GM21737 (cell line): ENCODE data around the gene STX1B.
"Not testable (repeated sequence)": the region's sequence is repeated elsewhere in the genome, so short reads cannot be mapped to it uniquely, and the experiment has no call there.

Experiments used
- ATAC-seq: cut with Tn5 transposase; IDR thresholded peaks from one replicate; pipeline ENCODE4 v1.9.1; 2021; ENCODE audit warnings: mild to moderate bottlenecking, moderate library complexity; ENCODE audit not compliant: unreplicated experiment

Gene STX1B

DNA sequence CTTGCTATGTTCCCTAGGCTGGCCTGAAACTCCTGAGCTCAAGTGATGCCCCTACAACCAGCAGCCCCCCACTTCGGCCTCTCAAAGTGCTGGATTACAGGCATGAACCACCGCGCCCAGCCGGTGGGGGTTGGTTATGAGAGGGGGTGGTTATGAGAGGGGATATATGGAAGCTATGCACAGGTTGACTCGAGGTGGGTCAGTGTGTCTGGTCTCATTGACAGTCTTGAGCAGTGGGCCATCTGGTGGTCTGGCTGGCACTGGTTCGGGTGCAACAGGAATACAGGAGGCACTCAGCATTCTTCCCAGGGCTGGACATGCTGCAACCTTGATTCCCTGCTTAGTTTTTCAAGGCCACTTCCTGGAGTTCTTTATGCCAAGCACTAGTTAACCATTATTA lies 5.6 kb upstream of the STX1B start:
- ATAC-seq, result no peak

- not testable (repeated sequence) for ATAC-seq
Measured at GRCh38 chr16:31013292-31013691, 2.9 kb upstream of the STX1B start.

GRCh38 chr16:31011815-31012214 lies 1.4 kb upstream of the STX1B start:
- not testable (repeated sequence) for ATAC-seq

- ATAC-seq, result no peak
Measured at GRCh38 chr16:31009894-31010584, 399 bp downstream of the STX1B start.

- no peak for ATAC-seq
Measured at GRCh38 chr16:31009120-31009519, 1.3 kb downstream of the STX1B start.

- ATAC-seq, result no peak
Measured at GRCh38 chr16:31008551-31008950, 1.9 kb downstream of the STX1B start.

DNA sequence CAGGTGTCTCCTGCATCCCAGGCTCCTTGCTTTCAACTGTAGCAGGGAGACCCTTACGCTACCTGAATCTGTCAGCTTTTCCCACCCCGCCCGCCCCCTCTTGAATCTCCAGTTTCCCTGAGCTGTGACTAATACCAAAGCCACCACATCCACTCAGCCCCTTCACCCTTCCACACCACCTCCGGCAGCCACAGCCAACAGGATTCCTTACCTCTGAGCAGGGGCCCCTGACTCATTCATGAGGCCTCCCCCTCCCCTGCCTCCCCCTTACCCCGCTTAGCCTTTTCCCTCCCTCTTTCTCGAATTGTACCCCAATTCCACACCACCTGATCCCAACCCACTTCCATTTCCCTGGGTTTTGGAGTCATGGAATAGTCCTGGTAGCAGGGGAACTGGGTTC lies 2.3 kb downstream of the STX1B start:
- no peak for ATAC-seq

- no peak for ATAC-seq
Measured at GRCh38 chr16:31007684-31008083, 2.8 kb downstream of the STX1B start.

- no peak for ATAC-seq
Measured at GRCh38 chr16:31006589-31006988, 3.8 kb downstream of the STX1B start.

- no peak for ATAC-seq
Measured at GRCh38 chr16:31006086-31006385, 4.4 kb downstream of the STX1B start.

GRCh38 chr16:31005350-31006085 lies 4.9 kb downstream of the STX1B start:
- no peak for ATAC-seq

DNA sequence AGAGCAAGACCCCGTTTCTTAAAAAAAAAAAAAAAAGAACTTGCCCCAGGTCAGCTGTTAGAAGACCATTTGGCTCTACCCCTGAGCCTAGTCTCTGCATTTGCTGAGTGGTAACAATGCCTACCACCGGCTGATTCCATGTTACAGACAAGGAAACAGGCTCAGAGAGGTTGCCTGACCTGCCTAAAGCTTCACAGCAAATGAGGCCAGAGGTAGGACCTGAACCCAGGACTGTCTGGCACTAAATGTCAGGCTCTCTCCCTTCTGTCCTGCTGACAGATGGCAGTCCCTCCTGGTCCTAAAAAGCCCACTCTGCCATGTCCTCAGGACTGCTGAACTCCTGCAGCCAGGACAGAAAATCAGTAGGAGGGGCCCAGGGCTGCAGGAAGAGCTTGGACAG lies 5.8 kb downstream of the STX1B start:
- no peak for ATAC-seq

- no peak for ATAC-seq
Measured at GRCh38 chr16:31003744-31004143, 6.7 kb downstream of the STX1B start.

- ATAC-seq, result no peak
Measured at GRCh38 chr16:31002862-31003341, 7.5 kb downstream of the STX1B start.

DNA sequence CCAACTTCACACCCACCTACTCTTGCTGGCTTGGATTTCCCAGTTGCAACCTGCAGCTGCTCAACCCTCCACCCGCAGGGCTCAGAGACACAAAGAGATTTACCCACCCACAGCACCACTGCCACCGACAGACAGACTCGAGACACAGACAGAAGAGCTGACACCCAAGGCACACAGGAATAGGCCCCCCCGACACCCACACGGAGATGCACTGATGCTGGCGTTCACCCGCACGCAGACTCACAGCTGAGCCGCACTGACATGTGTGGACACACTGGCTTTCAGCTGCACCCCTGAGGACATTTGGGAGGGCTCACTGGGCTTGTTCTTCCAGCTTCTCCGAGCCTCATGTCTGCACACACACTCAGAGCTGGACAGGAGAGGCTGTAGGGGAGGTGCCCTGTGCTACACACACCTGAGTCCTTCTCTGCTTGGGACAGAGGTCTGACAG lies 8.2 kb downstream of the STX1B start:
- no peak for ATAC-seq

- ATAC-seq, result no peak
Measured at GRCh38 chr16:31001507-31002249, 8.8 kb downstream of the STX1B start.

DNA sequence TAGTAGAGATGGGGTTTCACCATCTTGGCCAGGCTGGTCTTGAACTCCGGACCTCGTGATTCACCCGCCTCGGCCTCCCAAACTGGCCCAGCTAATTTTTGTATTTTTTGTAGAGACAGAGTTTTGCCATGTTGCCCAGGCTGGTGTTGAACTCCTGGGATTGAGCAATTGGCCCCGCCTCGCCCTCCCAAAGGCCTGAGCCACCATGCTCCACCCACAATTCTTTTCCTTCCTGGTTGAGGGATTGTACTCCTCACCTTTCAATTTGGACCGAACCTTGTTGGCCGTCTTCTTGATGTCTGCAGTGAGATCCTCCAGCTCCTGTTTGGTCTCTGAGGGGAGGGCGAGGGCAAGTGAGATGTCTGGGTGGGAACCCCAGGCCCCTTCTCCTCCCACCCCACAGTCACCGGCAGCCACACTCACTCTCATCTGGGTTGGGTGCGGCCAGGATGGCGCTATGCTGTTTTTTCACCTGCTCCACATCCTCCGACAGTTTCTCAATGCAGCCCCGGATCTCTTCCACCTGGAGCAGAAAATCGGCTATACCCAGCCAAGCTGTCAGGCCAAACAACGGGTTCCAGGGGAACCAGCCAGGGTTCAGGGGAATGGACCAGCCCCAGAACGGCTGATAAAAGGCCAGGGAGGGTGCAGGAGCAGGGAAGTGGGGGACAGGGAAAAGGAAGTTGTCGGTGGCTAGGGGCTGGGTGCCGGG lies 9.6 kb downstream of the STX1B start:
- no peak for ATAC-seq

DNA sequence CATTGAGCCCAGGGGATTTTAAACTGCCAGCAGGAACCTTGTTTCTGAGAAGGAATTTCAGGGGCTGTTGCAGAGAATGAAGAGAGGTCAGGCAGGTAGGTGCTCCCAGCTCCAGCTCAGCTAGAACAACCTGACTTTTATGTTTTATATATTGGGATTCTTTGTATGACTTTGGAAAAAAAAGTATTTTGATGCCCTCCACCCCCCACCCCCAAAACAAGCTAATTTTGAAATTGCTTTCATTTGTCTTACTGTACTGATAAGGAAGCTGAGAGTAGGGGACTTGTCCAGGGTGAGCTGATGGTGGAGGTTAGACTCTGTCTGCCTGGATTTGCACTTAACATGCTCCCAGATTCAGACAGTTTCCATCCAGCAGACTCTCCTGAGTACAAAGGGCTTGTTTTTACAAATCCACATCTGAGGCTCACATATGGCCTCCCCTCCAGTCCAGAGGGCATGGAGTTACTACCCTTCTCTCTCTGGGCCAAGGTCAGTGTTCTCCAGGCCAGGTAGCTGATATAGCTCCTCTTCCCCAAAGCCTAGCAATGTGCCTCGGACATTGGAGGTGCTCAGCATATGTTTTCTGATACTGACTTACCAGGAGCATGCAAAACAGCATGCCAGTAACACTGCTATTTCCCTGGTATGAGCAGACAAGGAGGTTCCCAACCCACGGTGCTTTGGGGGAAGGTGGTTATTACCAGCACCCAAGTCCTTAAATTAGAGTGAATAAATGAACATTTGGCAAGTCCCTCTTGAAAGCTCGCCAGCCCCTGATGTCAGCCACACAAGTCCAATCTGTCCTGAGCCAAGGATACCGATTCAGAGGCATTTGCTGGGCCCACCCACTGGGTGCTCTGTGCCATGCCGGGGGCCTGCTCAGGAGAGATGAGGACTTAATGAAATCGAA lies 11.3 kb downstream of the STX1B start:
- no peak for ATAC-seq

GRCh38 chr16:30997725-30998711 lies 12.4 kb downstream of the STX1B start:
- no peak for ATAC-seq
